ENCODE data around the gene ARHGEF39.
A peak's percentile ranks its signal among the peaks of the same experiment; 100 is the strongest.
"Not testable (repeated sequence)": the region's sequence is repeated elsewhere in the genome, so short reads cannot be mapped to it uniquely, and the experiment has no call there.

Gene ARHGEF39

GRCh38 chr9:35656831-35657545 is 8.0 kb downstream of the ARHGEF39 start:
- Histone ChIP-seq H3K4me3 (ENCODE audit: low read length) (peak overlapping the region; percentile 64), H3K9ac (ENCODE audit: low read length) (peak overlapping the region; percentile 99), H3K27me3 (replicated peaks; ENCODE audit: control insufficient read depth, insufficient read depth, low read length) (no peaks in the 10 kb centered on the region), H3K9me3 (ENCODE audit: control insufficient read depth, low read length) (no peaks in the 10 kb centered on the region), H3K4me1 (ENCODE audit: control insufficient read depth, insufficient read depth, low read length) (peaks cover 43% of the 10 kb centered on the region), H3K36me3 (ENCODE audit: control insufficient read depth, insufficient read depth, low read length, severe bottlenecking) (peaks cover 20% of the 10 kb centered on the region)
- DNase-seq (ENCODE audit: low read depth): no peak

- no peak for DNase-seq (ENCODE audit: low read depth)
- Histone ChIP-seq H3K4me1 (ENCODE audit: control insufficient read depth, insufficient read depth, low read length) (peaks cover 43% of the 10 kb centered on the region), H3K36me3 (ENCODE audit: control insufficient read depth, insufficient read depth, low read length, severe bottlenecking) (peaks cover 14% of the 10 kb centered on the region), H3K9me3 (ENCODE audit: control insufficient read depth, low read length) (no peaks in the 10 kb centered on the region), H3K4me3 (ENCODE audit: low read length) (no peak overlapping the region), H3K9ac (ENCODE audit: low read length) (no peak overlapping the region), H3K27me3 (replicated peaks; ENCODE audit: control insufficient read depth, insufficient read depth, low read length) (no peaks in the 10 kb centered on the region)
Observed at GRCh38 chr9:35656348-35656747, 8.6 kb downstream of the ARHGEF39 start.

GRCh38 chr9:35653611-35654010 is 11.4 kb downstream of the ARHGEF39 start:
- Histone ChIP-seq H3K9ac (ENCODE audit: low read length) (peak overlapping the region; percentile 5), H3K4me1 (ENCODE audit: control insufficient read depth, insufficient read depth, low read length) (peaks cover 50% of the 10 kb centered on the region), H3K4me3 (ENCODE audit: low read length) (no peak overlapping the region), H3K27me3 (replicated peaks; ENCODE audit: control insufficient read depth, insufficient read depth, low read length) (no peaks in the 10 kb centered on the region), H3K36me3 (ENCODE audit: control insufficient read depth, insufficient read depth, low read length, severe bottlenecking) (no peaks in the 10 kb centered on the region), H3K9me3 (ENCODE audit: control insufficient read depth, low read length) (no peaks in the 10 kb centered on the region)
- no peak for DNase-seq (ENCODE audit: low read depth)

GRCh38 chr9:35652829-35653209 is 12.2 kb downstream of the ARHGEF39 start:
- peak; percentile 16 for DNase-seq (ENCODE audit: low read depth)
- Histone ChIP-seq H3K27me3 (replicated peaks; ENCODE audit: control insufficient read depth, insufficient read depth, low read length) (no peaks in the 10 kb centered on the region), H3K4me1 (ENCODE audit: control insufficient read depth, insufficient read depth, low read length) (peaks cover 58% of the 10 kb centered on the region), H3K9me3 (ENCODE audit: control insufficient read depth, low read length) (no peaks in the 10 kb centered on the region), H3K9ac (ENCODE audit: low read length) (peak overlapping the region; percentile 73), H3K4me3 (ENCODE audit: low read length) (no peak overlapping the region), H3K36me3 (ENCODE audit: control insufficient read depth, insufficient read depth, low read length, severe bottlenecking) (no peaks in the 10 kb centered on the region)

- no peaks in the 10 kb centered on the region for H3K36me3 ChIP-seq (ENCODE audit: control insufficient read depth, insufficient read depth, low read length, severe bottlenecking)
- H3K4me3 ChIP-seq (ENCODE audit: low read length): no peak overlapping the region
- H3K9ac ChIP-seq (ENCODE audit: low read length): peak overlapping the region; percentile 82
- H3K27me3 ChIP-seq (replicated peaks; ENCODE audit: control insufficient read depth, insufficient read depth, low read length): no peaks in the 10 kb centered on the region
- H3K9me3 ChIP-seq (ENCODE audit: control insufficient read depth, low read length): no peaks in the 10 kb centered on the region
- peak; percentile 85 for DNase-seq (ENCODE audit: low read depth)
- H3K4me1 ChIP-seq (ENCODE audit: control insufficient read depth, insufficient read depth, low read length): peaks cover 61% of the 10 kb centered on the region
Observed at GRCh38 chr9:35651956-35652828, 12.8 kb downstream of the ARHGEF39 start.

GRCh38 chr9:35650341-35651158 is 14.4 kb downstream of the ARHGEF39 start, which contains the start of gene SIT1:
Gene SIT1 (minus strand): TSS chr9:35650931. CDS start chr9:35650853, 78 bp downstream.
- DNase-seq (ENCODE audit: low read depth): no peak
- Histone ChIP-seq H3K9me3 (ENCODE audit: control insufficient read depth, low read length) (no peaks in the 10 kb centered on the region), H3K36me3 (ENCODE audit: control insufficient read depth, insufficient read depth, low read length, severe bottlenecking) (no peaks in the 10 kb centered on the region), H3K27me3 (replicated peaks; ENCODE audit: control insufficient read depth, insufficient read depth, low read length) (no peaks in the 10 kb centered on the region), H3K4me1 (ENCODE audit: control insufficient read depth, insufficient read depth, low read length) (peaks cover 68% of the 10 kb centered on the region), H3K9ac (ENCODE audit: low read length) (peak within 1 kb of the TSS; percentile 82), H3K4me3 (ENCODE audit: low read length) (peak within 1 kb of the TSS; percentile 67)

GRCh38 chr9:35649431-35650340 is 15.3 kb downstream of the ARHGEF39 start:
- no peak for DNase-seq (ENCODE audit: low read depth)
- Histone ChIP-seq H3K36me3 (ENCODE audit: control insufficient read depth, insufficient read depth, low read length, severe bottlenecking) (no peaks in the 10 kb centered on the region), H3K4me3 (ENCODE audit: low read length) (peak overlapping the region; percentile 67), H3K9me3 (ENCODE audit: control insufficient read depth, low read length) (no peaks in the 10 kb centered on the region), H3K4me1 (ENCODE audit: control insufficient read depth, insufficient read depth, low read length) (peaks cover 76% of the 10 kb centered on the region), H3K27me3 (replicated peaks; ENCODE audit: control insufficient read depth, insufficient read depth, low read length) (no peaks in the 10 kb centered on the region), H3K9ac (ENCODE audit: low read length) (peak overlapping the region; percentile 82)

- peak; percentile 98 for DNase-seq (ENCODE audit: low read depth)
- no peaks in the 10 kb centered on the region for H3K36me3 ChIP-seq (ENCODE audit: control insufficient read depth, insufficient read depth, low read length, severe bottlenecking)
- peaks cover 80% of the 10 kb centered on the region for H3K4me1 ChIP-seq (ENCODE audit: control insufficient read depth, insufficient read depth, low read length)
- H3K4me3 ChIP-seq (ENCODE audit: low read length): peak overlapping the region; percentile 86
- peak overlapping the region; percentile 91 for H3K9ac ChIP-seq (ENCODE audit: low read length)
- H3K9me3 ChIP-seq (ENCODE audit: control insufficient read depth, low read length): no peaks in the 10 kb centered on the region
- H3K27me3 ChIP-seq (replicated peaks; ENCODE audit: control insufficient read depth, insufficient read depth, low read length): no peaks in the 10 kb centered on the region
Observed at GRCh38 chr9:35646533-35647265, 18.3 kb downstream of the ARHGEF39 start.

GRCh38 chr9:35646153-35646532 is 18.9 kb downstream of the ARHGEF39 start:
- DNase-seq (ENCODE audit: low read depth): peak; percentile 56
- Histone ChIP-seq H3K36me3 (ENCODE audit: control insufficient read depth, insufficient read depth, low read length, severe bottlenecking) (no peaks in the 10 kb centered on the region), H3K9me3 (ENCODE audit: control insufficient read depth, low read length) (no peaks in the 10 kb centered on the region), H3K4me3 (ENCODE audit: low read length) (peak overlapping the region; percentile 86), H3K4me1 (ENCODE audit: control insufficient read depth, insufficient read depth, low read length) (peaks cover 75% of the 10 kb centered on the region), H3K27me3 (replicated peaks; ENCODE audit: control insufficient read depth, insufficient read depth, low read length) (no peaks in the 10 kb centered on the region), H3K9ac (ENCODE audit: low read length) (peak overlapping the region; percentile 91)

GRCh38 chr9:35645736-35646135 is 19.3 kb downstream of the ARHGEF39 start:
- Histone ChIP-seq H3K4me3 (ENCODE audit: low read length) (peak overlapping the region; percentile 86), H3K9ac (ENCODE audit: low read length) (peak overlapping the region; percentile 91), H3K4me1 (ENCODE audit: control insufficient read depth, insufficient read depth, low read length) (peaks cover 71% of the 10 kb centered on the region)
- DNase-seq (ENCODE audit: low read depth); H3K27me3 ChIP-seq (replicated peaks; ENCODE audit: control insufficient read depth, insufficient read depth, low read length); H3K9me3 ChIP-seq (ENCODE audit: control insufficient read depth, low read length); H3K36me3 ChIP-seq (ENCODE audit: control insufficient read depth, insufficient read depth, low read length, severe bottlenecking): not testable (repeated sequence)
